B cell (primary cell): Measurements from ENCODE around the gene PSG1. TPM values are rescaled to one million over a fixed set of nuclear protein-coding genes. Genes with fewer than 3 reads are reported as not detected.
"Not testable (repeated sequence)": the region's sequence is repeated elsewhere in the genome, so short reads cannot be mapped to it uniquely, and the experiment has no call there.

Source experiments
- ATAC-seq: fragments of 200-7000 bp; cut with Tn5 transposase; one replicate; pipeline ENCODE4 v1.10.0; 2021; ENCODE audit warnings: low read depth, mild to moderate bottlenecking, moderate number of reproducible peaks, moderate library complexity
- CTCF ChIA-PET: fragments of 350-600 bp; sonication (Branson Sonifier 250); formaldehyde crosslinking; loops from one replicate; lab custom pipeline; 2021; ENCODE audit warnings: antibody characterized with exemption, inconsistent platforms; lab: Charles Lee
- POLR2A ChIA-PET: fragments of 350-600 bp; sonication (Branson Sonifier 250); formaldehyde crosslinking; loops from one replicate; lab custom pipeline; 2021; ENCODE audit warnings: antibody characterized with exemption; lab: Charles Lee
- DNase-seq: peaks from one replicate; pipeline ENCODE4 v3.0.0; 2013
- H2AFZ ChIP-seq: 2 replicates; pipeline ENCODE4 v1.6.1; 2012; ENCODE audit warnings: mild to moderate bottlenecking, low read depth, low read length; ENCODE audit not compliant: insufficient read depth, poor library complexity, severe bottlenecking
- H3K27ac ChIP-seq, 2 donors: 1 replicate in 1 of 2; 2 replicates in 1 of 2; pipeline ENCODE4 v1.5.1; 2012 to 2013; ENCODE audit warnings: low read length in 2 of 2, mild to moderate bottlenecking in 2 of 2, moderate library complexity in 1 of 2
- H3K27me3 ChIP-seq, 4 experiments: fragments of 200-600 bp in 1 of 4; sonication (generic) in 1 of 4; replicated peaks in 1 of 4; 1 replicate in 2 of 4; 2 replicates in 2 of 4; pipeline versions ENCODE4 v1.6.1 to v1.7.0; 2013 to 2016; ENCODE audit warnings: low read length in 3 of 4, mild to moderate bottlenecking in 2 of 4, mixed read lengths in 1 of 4, moderate library complexity in 1 of 4; ENCODE audit not compliant: insufficient read depth in 4 of 4, control insufficient read depth in 3 of 4; ENCODE audit errors: control extremely low read depth in 1 of 4
- H3K36me3 ChIP-seq, 2 experiments: replicated peaks in 1 of 2; 1 replicate in 1 of 2; 2 replicates in 1 of 2; pipeline versions ENCODE4 v1.6.1 to v1.7.1; 2013; ENCODE audit warnings: low read length in 1 of 2; ENCODE audit not compliant: insufficient read depth in 2 of 2, control insufficient read depth in 1 of 2; ENCODE audit errors: control extremely low read depth in 1 of 2, extremely low read depth in 1 of 2
- H3K4me1 ChIP-seq, 2 donors: fragments of 200-600 bp in 1 of 2; sonication (generic) in 1 of 2; 1 replicate in 1 of 2; 2 replicates in 1 of 2; pipeline versions ENCODE4 v1.5.1 to v1.6.1; 2013 to 2017; ENCODE audit warnings: low read length in 2 of 2; ENCODE audit not compliant: control insufficient read depth in 2 of 2, insufficient read depth in 2 of 2
- H3K4me2 ChIP-seq: replicated peaks from 2 replicates; pipeline ENCODE3; 2012; ENCODE audit warnings: mild to moderate bottlenecking, low read depth, low read length; ENCODE audit not compliant: poor library complexity, severe bottlenecking
- H3K4me3 ChIP-seq, 5 experiments: fragments of 200-600 bp in 1 of 5; sonication (generic) in 1 of 5; 1 replicate in 3 of 5; 2 replicates in 2 of 5; pipeline versions ENCODE4 v1.5.1 to v1.7.0; 2011 to 2016; ENCODE audit warnings: low read length in 4 of 5, mild to moderate bottlenecking in 4 of 5, low read depth in 2 of 5, control low read depth in 1 of 5, moderate library complexity in 1 of 5; ENCODE audit not compliant: insufficient read depth in 1 of 5; ENCODE audit errors: control extremely low read depth in 1 of 5, extremely low read depth in 1 of 5
- H3K79me2 ChIP-seq: fragments of 200-600 bp; sonication (generic); one replicate; pipeline ENCODE4 v1.6.0; 2016; ENCODE audit warnings: low read length; ENCODE audit not compliant: control insufficient read depth, insufficient read depth
- H3K9ac ChIP-seq: fragments of 200-600 bp; sonication (generic); 2 replicates; pipeline ENCODE4 v1.6.1; 2017; ENCODE audit warnings: mild to moderate bottlenecking, low read length, moderate library complexity
- H3K9me3 ChIP-seq, 3 donors: one replicate each; pipeline versions ENCODE4 v1.6.1 to v1.7.1; 2013; ENCODE audit warnings: low read length in 2 of 3; ENCODE audit not compliant: control insufficient read depth in 2 of 3, insufficient read depth in 1 of 3; ENCODE audit errors: control extremely low read depth in 1 of 3
- H4K20me1 ChIP-seq: 2 replicates; pipeline ENCODE4 v1.6.0; 2012; ENCODE audit warnings: mild to moderate bottlenecking, low read length; ENCODE audit not compliant: insufficient read depth, control insufficient read depth, poor library complexity, severe bottlenecking
- H3K27ac Mint-ChIP-seq: one replicate; pipeline ENCODE4 v1.8.0; 2021; ENCODE audit warnings: mixed read lengths
- H3K27me3 Mint-ChIP-seq: one replicate; pipeline ENCODE4 v1.8.0; 2021; ENCODE audit warnings: mixed read lengths
- H3K4me1 Mint-ChIP-seq: one replicate; pipeline ENCODE4 v1.8.0; 2021; ENCODE audit warnings: mixed read lengths
- H3K4me3 Mint-ChIP-seq: one replicate; pipeline ENCODE4 v1.8.0; 2021; ENCODE audit warnings: mixed read lengths
- H3K9me3 Mint-ChIP-seq: one replicate; pipeline ENCODE4 v1.8.0; 2022; ENCODE audit warnings: mixed read lengths; ENCODE audit not compliant: insufficient read depth
- CTCF ChIP-seq: fragments of 200-600 bp; IDR thresholded peaks from one replicate; pipeline ENCODE4 v1.8.0; 2022; ENCODE audit warnings: antibody characterized with exemption, mild to moderate bottlenecking
- EZH2 ChIP-seq: IDR thresholded peaks from 2 replicates; pipeline ENCODE4 v1.6.1; 2012; ENCODE audit warnings: borderline replicate concordance, low read depth, mild to moderate bottlenecking, moderate library complexity, low read length; ENCODE audit not compliant: insufficient read depth, poor library complexity, severe bottlenecking
- WGBS: methylation state at CpG from one replicate; pipeline ENCODE4 v1.1.5; 2013; ENCODE audit warnings: missing lambda C conversion rate; ENCODE audit not compliant: insufficient coverage; 5-methylcytosine and 5-hydroxymethylcytosine counted together
- intact Hi-C: fragments of 100-400 bp; cut with micrococcal nuclease; formaldehyde crosslinking; loops from one replicate; pipeline ENCODE4 v1.10.0; 2022
- polyA plus RNA-seq: library from polyadenylated mRNA; depleted of rRNA; stranded (reverse); fragments of >200 nt; gene quantifications from 2 replicates; pipeline ENCODE4 v1.2.3, GENCODE V29; 2012
- total RNA-seq, 2 donors: library from RNA; stranded (reverse); fragments of 120-200 nt in 1 of 2; gene quantifications; 1 replicate in 1 of 2; 2 replicates in 1 of 2; pipeline versions ENCODE4 v1.2.3 to v1.2.4, GENCODE V29; 2013 to 2022

The PSG1 gene
- total and polyA plus RNA-seq, 2 donors (not counting 1 experiment from before 2014, with no cell fraction given), result not detected

- intact Hi-C loops, result no loop called here
- Mint-ChIP-seq H3K4me1 (no peaks in the 10 kb centered on the region), H3K9me3 (peaks cover 2% of the 10 kb centered on the region), H3K4me3 (no peak overlapping the region), H3K27me3 (peaks cover 4% of the 10 kb centered on the region), H3K27ac (no peak overlapping the region)
- peaks cover 0 to 7% (median 0%) of the 10 kb centered on the region in 3 donors for H3K9me3 ChIP-seq
- WGBS, result 48% methylated on average over 3 of the region's 6 CpGs
- no peaks in the 10 kb centered on the region for H3K79me2 ChIP-seq
- no peak overlapping the region for H2AFZ ChIP-seq
- H3K4me3 ChIP-seq, result no peak overlapping the region
- no peaks in the 10 kb centered on the region for H3K4me1 ChIP-seq
- H3K27me3 ChIP-seq, result no peaks in the 10 kb centered on the region
- no peak overlapping the region for H3K27ac ChIP-seq
- ChIA-PET POLR2A (no interaction called here), CTCF (no interaction called here)
- ATAC-seq (no peak), DNase-seq (no peak)
- H3K9ac ChIP-seq, result no peak overlapping the region
- no peak overlapping the region for H3K4me2 ChIP-seq
- TF ChIP-seq CTCF, result no peak
- no peaks in the 10 kb centered on the region for H4K20me1 ChIP-seq
- H3K36me3 ChIP-seq, result no peaks in the 10 kb centered on the region
These were observed 28.4 kb downstream of the PSG1 start for GRCh38 chr19:42850981-42851717.

- Mint-ChIP-seq H3K4me1 (no peaks in the 10 kb centered on the region), H3K27ac (no peak overlapping the region), H3K27me3 (no peaks in the 10 kb centered on the region), H3K9me3 (no peaks in the 10 kb centered on the region), H3K4me3 (no peak overlapping the region)
- ChIA-PET POLR2A (no interaction called here), CTCF (no interaction called here)
- Histone ChIP-seq H3K4me2 (no peak overlapping the region), H3K9me3 (no peaks in the 10 kb centered on the region), H3K79me2 (no peaks in the 10 kb centered on the region), H3K27ac (no peak overlapping the region), H3K4me3 (no peak overlapping the region), H3K4me1 (no peaks in the 10 kb centered on the region), H3K9ac (no peak overlapping the region), H2AFZ (no peak overlapping the region), H3K27me3 (no peaks in the 10 kb centered on the region), H3K36me3 (no peaks in the 10 kb centered on the region), H4K20me1 (no peaks in the 10 kb centered on the region)
- DNase-seq (no peak), ATAC-seq (no peak)
- TF ChIP-seq CTCF (no peak), EZH2 (no peak)
- WGBS, result no CpG with 5 or more reads among the region's 2 CpGs
- intact Hi-C loops, result no loop called here
These were observed 32.9 kb downstream of the PSG1 start for GRCh38 chr19:42846597-42846996.

GRCh38 chr19:42843631-42844030 lies 35.9 kb downstream of the PSG1 start:
- peaks cover 13% of the 10 kb centered on the region for H3K27me3 Mint-ChIP-seq
- WGBS, result 68% methylated on average over 3 of the region's 7 CpGs
- not testable (repeated sequence) for H3K4me1 Mint-ChIP-seq

More at GRCh38 chr19:42843631-42844030, 35.9 kb downstream of the PSG1 start:
- H3K4me1 ChIP-seq, H3K9me3 Mint-ChIP-seq, H3K4me2 ChIP-seq, POLR2A ChIA-PET, H3K79me2 ChIP-seq, H3K9me3 ChIP-seq, H3K27ac ChIP-seq, H3K27me3 ChIP-seq, H3K4me3 Mint-ChIP-seq, intact Hi-C loops, ATAC-seq, DNase-seq, H3K4me3 ChIP-seq, H2AFZ ChIP-seq, H4K20me1 ChIP-seq, H3K36me3 ChIP-seq, H3K27ac Mint-ChIP-seq, CTCF ChIA-PET, H3K9ac ChIP-seq: not testable (repeated sequence)
